SK-N-SH (cell line): ENCODE data around the gene FAIM2. TPM values are rescaled to one million over a fixed set of nuclear protein-coding genes. Genes with fewer than 3 reads are reported as not detected.
A peak's percentile ranks its signal among the peaks of the same experiment; 100 is the strongest.

Experiments used
- CTCF ChIA-PET: fragments of 300-600, 350-600 bp; formaldehyde crosslinking; extraction: SDS; loops from one replicate; lab custom pipeline; 2021; lab: Yijun Ruan, JAX
- POLR2A ChIA-PET: fragments of 350-600 bp; sonication (Branson Sonifier 250); formaldehyde crosslinking; extraction: SDS; loops from one replicate; lab custom pipeline; 2020; ENCODE audit warnings: antibody characterized with exemption, inconsistent platforms; lab: Yijun Ruan, JAX
- DNase-seq: peaks from one replicate; pipeline ENCODE4 v3.0.0; 2012
- H2AFZ ChIP-seq: fragments of 200-600 bp; sonication (generic); 2 replicates; pipeline ENCODE4 v1.8.1; 2016; ENCODE audit warnings: antibody characterized with exemption, mild to moderate bottlenecking, low read depth
- H3F3A ChIP-seq: fragments of 200-600 bp; sonication (generic); replicated peaks from 2 replicates; pipeline ENCODE3; 2016; ENCODE audit warnings: antibody characterized with exemption, mild to moderate bottlenecking; ENCODE audit not compliant: insufficient read depth
- H3K27ac ChIP-seq, 2 experiments: fragments of 200-500 bp in 1 of 2; fragments of 200-600 bp in 1 of 2; sonication (Bioruptor generic) in 1 of 2; sonication (generic), shearing (Covaris generic) in 1 of 2; 2 replicates each; pipeline versions ENCODE4 v1.5.1 to v1.6.1; 2014 to 2016; ENCODE audit warnings: low read depth in 2 of 2, inconsistent platforms in 1 of 2, low read length in 1 of 2, mild to moderate bottlenecking in 1 of 2, mixed read lengths in 1 of 2
- H3K27me3 ChIP-seq: fragments of 200-600 bp; sonication (generic), shearing (Covaris generic); 2 replicates; pipeline ENCODE4 v1.6.1; 2016; ENCODE audit warnings: mixed run types; ENCODE audit not compliant: insufficient read depth
- H3K36me3 ChIP-seq, 2 experiments: fragments of 200-500 bp in 1 of 2; fragments of 200-600 bp in 1 of 2; sonication (Bioruptor generic) in 1 of 2; sonication (generic) in 1 of 2; replicated peaks in 1 of 2; 2 replicates each; pipeline versions ENCODE3 to v1.5.1; 2014 to 2016; ENCODE audit warnings: low read length in 1 of 2, mild to moderate bottlenecking in 1 of 2; ENCODE audit not compliant: insufficient read depth in 2 of 2, control insufficient read depth in 1 of 2
- H3K4me1 ChIP-seq, 2 experiments: fragments of 200-500 bp in 1 of 2; fragments of 200-600 bp in 1 of 2; sonication (Bioruptor generic) in 1 of 2; sonication (generic), shearing (Covaris generic) in 1 of 2; 2 replicates each; pipeline versions ENCODE4 v1.5.1 to v1.6.1; 2014 to 2016; ENCODE audit warnings: low read depth in 1 of 2, low read length in 1 of 2, mixed run types in 1 of 2; ENCODE audit not compliant: insufficient read depth in 2 of 2, control insufficient read depth in 1 of 2
- H3K4me2 ChIP-seq: fragments of 200-600 bp; sonication (generic), shearing (Covaris generic); 2 replicates; pipeline ENCODE4 v1.6.1; 2017; ENCODE audit warnings: mixed run types
- H3K4me3 ChIP-seq, 2 experiments: fragments of 200-500 bp in 1 of 2; fragments of 200-600 bp in 1 of 2; sonication (Bioruptor generic) in 1 of 2; sonication (generic), shearing (Covaris generic) in 1 of 2; 2 replicates each; pipeline versions ENCODE4 v1.5.1 to v1.8.1; 2014 to 2016; ENCODE audit warnings: low read depth in 2 of 2, inconsistent platforms in 1 of 2, low read length in 1 of 2, mild to moderate bottlenecking in 1 of 2, mixed read lengths in 1 of 2, moderate library complexity in 1 of 2
- H3K79me2 ChIP-seq: fragments of 200-600 bp; sonication (generic); 2 replicates; pipeline ENCODE4 v1.8.1; 2017; ENCODE audit warnings: mild to moderate bottlenecking; ENCODE audit not compliant: insufficient read depth
- H3K9ac ChIP-seq: fragments of 200-600 bp; sonication (generic); 2 replicates; pipeline ENCODE4 v1.6.1; 2017; ENCODE audit warnings: mixed run types
- H3K9me2 ChIP-seq: fragments of 200-600 bp; sonication (generic); 2 replicates; pipeline ENCODE4 v1.6.1; 2017; ENCODE audit warnings: mixed run types
- H3K9me3 ChIP-seq: fragments of 200-600 bp; sonication (generic); 2 replicates; pipeline ENCODE4 v1.6.1; 2017; ENCODE audit warnings: mixed run types, mild to moderate bottlenecking, moderate library complexity
- H4K20me1 ChIP-seq: fragments of 200-600 bp; sonication (generic); 2 replicates; pipeline ENCODE4 v1.6.1; 2017; ENCODE audit warnings: mild to moderate bottlenecking, mixed run types; ENCODE audit not compliant: insufficient read depth
- CHD2 ChIP-seq: fragments of 150-350 bp; IDR thresholded peaks from 2 replicates; pipeline ENCODE4 v1.6.1; 2018; ENCODE audit warnings: low read length; ENCODE audit not compliant: partially characterized antibody
- CTCF ChIP-seq: fragments of 200-600 bp; sonication (generic); IDR thresholded peaks from 2 replicates; pipeline ENCODE4 v1.6.1; 2017; ENCODE audit warnings: antibody characterized with exemption, mild to moderate bottlenecking, moderate library complexity
- ELF1 ChIP-seq: IDR thresholded peaks from 2 replicates; pipeline ENCODE4 v1.4.0; 2012
- EP300 ChIP-seq, 2 experiments: IDR thresholded peaks; 2 replicates each; pipeline versions ENCODE4 v1.4.0 to v1.6.1; 2012; ENCODE audit warnings: borderline replicate concordance in 1 of 2, low read depth in 1 of 2, low read length in 1 of 2
- EZH2phosphoT487 ChIP-seq: fragments of 200-600 bp; sonication (generic); IDR thresholded peaks from 2 replicates; pipeline ENCODE4 v1.6.1; 2017; ENCODE audit warnings: low read depth, mixed run types, mild to moderate bottlenecking, antibody characterized with exemption, moderate library complexity, borderline replicate concordance
- PBX3 ChIP-seq: IDR thresholded peaks from 2 replicates; pipeline ENCODE4; 2012
- RFX5 ChIP-seq: IDR thresholded peaks from 2 replicates; pipeline ENCODE4 v1.6.1; 2012; ENCODE audit warnings: mild to moderate bottlenecking, improper control_type of control experiment, low read length
- SIN3A ChIP-seq: IDR thresholded peaks from 2 replicates; pipeline ENCODE4 v1.6.1; 2012; ENCODE audit warnings: low read depth, mild to moderate bottlenecking, low read length, moderate library complexity, borderline replicate concordance
- SMC3 ChIP-seq: IDR thresholded peaks from 2 replicates; pipeline ENCODE4 v1.6.1; 2012; ENCODE audit warnings: low read depth, low read length, improper control_type of control experiment
- TAF1 ChIP-seq: IDR thresholded peaks from 2 replicates; pipeline ENCODE4 v1.6.1; 2012; ENCODE audit warnings: low read depth, mild to moderate bottlenecking, low read length, moderate library complexity, borderline replicate concordance
- TEAD4 ChIP-seq: IDR thresholded peaks from 2 replicates; pipeline ENCODE4 v1.4.0; 2012; ENCODE audit warnings: mild to moderate bottlenecking, borderline replicate concordance; ENCODE audit not compliant: insufficient read depth
- USF1 ChIP-seq: IDR thresholded peaks from 2 replicates; pipeline ENCODE4 v1.4.0; 2012; ENCODE audit warnings: low read depth, borderline replicate concordance
- WGBS: methylation state at CpG from one replicate; pipeline ENCODE4 v1.1.6; 2017; ENCODE audit warnings: low lambda C conversion rate; 5-methylcytosine and 5-hydroxymethylcytosine counted together
- polyA plus RNA-seq, 3 experiments: library from polyadenylated mRNA; depleted of rRNA; stranded (reverse); fragments of >200 nt; gene quantifications; 2 replicates each; pipeline ENCODE4 v1.2.3, GENCODE V29; 2012

FAIM2 gene
- polyA plus RNA-seq, 1 of the 3 experiments (the other 2 are of a cell fraction) = 11.3 TPM

GRCh38 chr12:49902399-49903350 is 1.0 kb downstream of the FAIM2 start:
- TF ChIP-seq USF1 = no peak
- TF ChIP-seq CHD2 = no peak
- no peak for TF ChIP-seq SIN3A
- no peak for TF ChIP-seq CTCF
- no peak for TF ChIP-seq TEAD4
- no peak for TF ChIP-seq EZH2phosphoT487
- TF ChIP-seq EP300 (IDR thresholded peaks at IDR 0.05; ENCODE audit: borderline replicate concordance in 1 of 2, low read depth in 1 of 2, low read length in 1 of 2) = no peak
- no peak for TF ChIP-seq TAF1
- TF ChIP-seq RFX5 = no peak
- no peak for TF ChIP-seq ELF1
- TF ChIP-seq PBX3 = no peak
- no peak for TF ChIP-seq SMC3
- TF ChIP-seq, all 33 proteins: peak for 0
- Histone ChIP-seq H4K20me1 (no peaks in the 10 kb centered on the region), H3K4me2 (peak overlapping the region; percentile 82; the same call in 1 of the 2 replicates), H3K27ac (no peak overlapping the region), H3K4me1 (peaks cover 0 to 22% of the 10 kb centered on the region in 2 experiments; a peak in 1 of 4 replicates), H3K79me2 (no peaks in the 10 kb centered on the region), H3K9me2 (no peaks in the 10 kb centered on the region), H3K9ac (no peak overlapping the region), H3K4me3 (peak overlapping the region in 1 of 2 experiments; percentile 54; a peak in 2 of 4 replicates), H3K36me3 (no peaks in the 10 kb centered on the region), H3K9me3 (no peaks in the 10 kb centered on the region), H2AFZ (no peak overlapping the region), H3K27me3 (no peaks in the 10 kb centered on the region), H3F3A (no peaks in the 10 kb centered on the region)
- ChIA-PET POLR2A (interaction anchor here (0.5 kb wide), 1 partner anchor 158 kb away, joined by 3 read pairs; no protein-coding TSS in a partner anchor), CTCF (interaction anchor here (1.0 to 1.7 kb wide), 3 partner anchors 35 to 168 kb away, joined by 4 read pairs; no protein-coding TSS in a partner anchor)
- WGBS = 84% methylated on average over 16 of the region's 16 CpGs
- peak; percentile 62 for DNase-seq
